Measurements from ENCODE around the gene GTF3C1. TPM values are rescaled to one million over a fixed set of nuclear protein-coding genes. Genes with fewer than 3 reads are reported as not detected.

Gene GTF3C1
- total RNA-seq, 3 donors from 2014 or later = 31.2 to 44.6 (median 37.4) TPM

- TF ChIP-seq POLR2A (IDR thresholded peaks at IDR 0.05) (no peak), CTCF (IDR thresholded peaks at IDR 0.05) (no peak), POLR2AphosphoS5 (IDR thresholded peaks at IDR 0.05) (no peak)
- DNase-seq (ENCODE audit: low spot score in 2 of 2) = no peak
- Histone ChIP-seq H3K36me3 (no peaks in the 10 kb centered on the region), H3K9me3 (peaks cover 0 to 6% of the 10 kb centered on the region in 2 donors), H3K4me1 (no peaks in the 10 kb centered on the region), H3K27me3 (no peaks in the 10 kb centered on the region), H3K4me3 (no peak overlapping the region), H3K27ac (no peak overlapping the region)
- intact Hi-C loops (cut with DNase I; ENCODE audit: low total_unique reads) = no loop called here
These were observed 37.0 kb upstream of the GTF3C1 start for GRCh38 chr16:27586711-27587110.

DNA sequence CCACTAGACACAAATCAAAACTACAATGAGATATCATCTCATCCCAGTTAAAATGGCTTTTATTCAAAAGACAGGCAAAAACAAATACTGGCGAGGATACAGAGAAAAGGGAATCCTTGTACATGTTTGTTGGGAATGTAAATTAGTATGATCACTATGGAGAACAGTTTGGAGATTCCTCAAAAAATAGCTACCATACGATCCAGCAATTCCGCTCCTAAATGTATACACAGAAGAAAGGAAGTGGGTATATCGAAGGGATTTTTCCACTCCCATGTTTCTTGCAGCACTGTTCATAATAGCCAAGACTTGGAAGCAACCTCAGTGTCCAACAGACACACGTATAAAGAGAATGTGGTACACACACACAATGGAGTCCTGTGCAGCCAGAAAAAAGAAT lies 35.5 kb upstream of the GTF3C1 start:
- Histone ChIP-seq H3K4me1 (no peaks in the 10 kb centered on the region), H3K36me3 (no peaks in the 10 kb centered on the region), H3K27ac (no peak overlapping the region), H3K27me3 (no peaks in the 10 kb centered on the region), H3K9me3 (peaks cover 0 to 6% of the 10 kb centered on the region in 2 donors), H3K4me3 (no peak overlapping the region)
- no peak for DNase-seq (ENCODE audit: low spot score in 2 of 2)
- no peak for TF ChIP-seq POLR2A (IDR thresholded peaks at IDR 0.05)
- no peak for TF ChIP-seq POLR2AphosphoS5 (IDR thresholded peaks at IDR 0.05)
- no peak for TF ChIP-seq CTCF (IDR thresholded peaks at IDR 0.05)
- intact Hi-C loops (cut with DNase I; ENCODE audit: low total_unique reads) = no loop called here

- intact Hi-C loops (cut with DNase I; ENCODE audit: low total_unique reads) = no loop called here
- H3K4me3 ChIP-seq = no peak overlapping the region
- H3K27ac ChIP-seq = no peak overlapping the region
- H3K4me1 ChIP-seq = no peaks in the 10 kb centered on the region
- H3K27me3 ChIP-seq = no peaks in the 10 kb centered on the region
- H3K36me3 ChIP-seq = no peaks in the 10 kb centered on the region
- TF ChIP-seq POLR2A (IDR thresholded peaks at IDR 0.05) (no peak), CTCF (IDR thresholded peaks at IDR 0.05) (no peak), POLR2AphosphoS5 (IDR thresholded peaks at IDR 0.05) (no peak)
- DNase-seq (ENCODE audit: low spot score in 2 of 2) = no peak
- H3K9me3 ChIP-seq = no peaks in the 10 kb centered on the region
These were observed 33.9 kb upstream of the GTF3C1 start for GRCh38 chr16:27583634-27584033.

DNA sequence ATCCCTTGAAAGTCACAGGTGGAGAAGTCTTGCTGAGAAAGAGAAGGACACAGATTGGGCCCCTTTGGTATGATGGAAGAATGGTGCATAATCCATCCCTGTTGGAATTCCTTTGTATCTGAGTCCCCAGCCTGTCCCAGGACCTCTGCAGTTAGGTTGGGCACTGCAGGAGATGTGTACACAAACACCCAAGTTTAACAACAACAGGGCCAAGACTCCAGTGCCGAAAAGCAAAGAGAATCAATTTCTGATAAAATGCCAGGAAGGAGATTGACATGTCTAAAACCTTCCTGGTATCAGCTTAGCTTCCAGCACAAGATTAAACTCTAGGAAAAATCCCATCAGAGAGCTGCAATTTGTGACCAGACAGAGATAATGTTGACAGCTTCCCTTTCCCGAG lies 33.2 kb upstream of the GTF3C1 start:
- no peaks in the 10 kb centered on the region for H3K9me3 ChIP-seq
- DNase-seq (ENCODE audit: low spot score in 2 of 2) = no peak
- H3K4me1 ChIP-seq = no peaks in the 10 kb centered on the region
- H3K27ac ChIP-seq = no peak overlapping the region
- H3K36me3 ChIP-seq = no peaks in the 10 kb centered on the region
- no peak overlapping the region for H3K4me3 ChIP-seq
- intact Hi-C loops (cut with DNase I; ENCODE audit: low total_unique reads) = no loop called here
- no peaks in the 10 kb centered on the region for H3K27me3 ChIP-seq
- TF ChIP-seq POLR2AphosphoS5 (IDR thresholded peaks at IDR 0.05) (no peak), POLR2A (IDR thresholded peaks at IDR 0.05) (no peak), CTCF (IDR thresholded peaks at IDR 0.05) (no peak)

GRCh38 chr16:27579087-27579980 lies 29.6 kb upstream of the GTF3C1 start:
- Histone ChIP-seq H3K4me3 (no peak overlapping the region), H3K9me3 (no peaks in the 10 kb centered on the region), H3K4me1 (no peaks in the 10 kb centered on the region), H3K36me3 (no peaks in the 10 kb centered on the region), H3K27me3 (no peaks in the 10 kb centered on the region), H3K27ac (peak overlapping the region in 1 of 2 donors; percentile 21)
- DNase-seq (ENCODE audit: low spot score in 2 of 2) = no peak
- no peak for TF ChIP-seq POLR2A (IDR thresholded peaks at IDR 0.05)
- no peak for TF ChIP-seq POLR2AphosphoS5 (IDR thresholded peaks at IDR 0.05)
- TF ChIP-seq CTCF (IDR thresholded peaks at IDR 0.05) = no peak
- intact Hi-C loops (cut with DNase I; ENCODE audit: low total_unique reads) = no loop called here

Measured in breast epithelium (tissue), 4 donors.